HCT116 (cell line): ENCODE measurements around the gene DCUN1D2. TPM values are rescaled to one million over a fixed set of nuclear protein-coding genes. Genes with fewer than 3 reads are reported as not detected.

Source experiments
- ATAC-seq: fragments of 200-7000 bp; cut with Tn5 transposase; 2 replicates; pipeline ENCODE4 v1.9.1; 2020; ENCODE audit warnings: mild to moderate bottlenecking, moderate library complexity
- BruUV-seq: library from RNA; stranded (reverse); fragments of 400-500 nt; replicated peaks from 2 replicates; lab custom pipeline; 2021; lab: Mats Ljungman, UMichigan
- CTCF ChIA-PET: fragments of 300-600 bp; sonication (Branson Sonifier 250); formaldehyde crosslinking; loops from one replicate; lab custom pipeline; 2021; ENCODE audit warnings: antibody characterized with exemption; lab: Charles Lee
- POLR2A ChIA-PET: fragments of 300-600, 350-600 bp; sonication (Branson Sonifier 250); formaldehyde crosslinking; loops from one replicate; lab custom pipeline; 2021; ENCODE audit warnings: antibody characterized with exemption; lab: Charles Lee
- RAD21 ChIA-PET, 2 experiments: fragments of 300-600 bp; sonication (Branson Sonifier 250); formaldehyde crosslinking; loops; one replicate each; lab custom pipeline; 2023; ENCODE audit warnings: low total read pairs in 2 of 2; ENCODE audit not compliant: uncharacterized antibody in 2 of 2, unreplicated experiment in 2 of 2, low non-redundant PET in 1 of 2; lab: Charles Lee
- DNase-seq: peaks from one replicate; pipeline ENCODE4 v3.0.0-alpha.2; 2010; ENCODE audit warnings: low read depth, low spot score
- H2AFZ ChIP-seq: fragments of 200-600 bp; shearing (Covaris generic), sonication (generic); 2 replicates; pipeline ENCODE4 v1.6.1; 2017; ENCODE audit warnings: low read depth, mixed run types, mixed read lengths, antibody characterized with exemption, low read length; ENCODE audit not compliant: poor library complexity, severe bottlenecking
- H3K27ac ChIP-seq: 2 replicates; pipeline ENCODE4 v1.5.1; 2012; ENCODE audit warnings: low read depth, low read length
- H3K27me3 ChIP-seq: fragments of 200-600 bp; sonication (generic); 2 replicates; pipeline ENCODE4 v1.6.1; 2016; ENCODE audit warnings: mixed run types, low read length, mixed read lengths; ENCODE audit not compliant: insufficient read depth
- H3K36me3 ChIP-seq, 2 experiments: fragments of 200-500 bp in 1 of 2; fragments of 200-600 bp in 1 of 2; sonication (Bioruptor generic) in 1 of 2; sonication (generic) in 1 of 2; 2 replicates each; pipeline versions ENCODE4 v1.5.1 to v1.6.1; 2014 to 2016; ENCODE audit warnings: low read length in 2 of 2, inconsistent platforms in 1 of 2, mixed read lengths in 1 of 2, mixed run types in 1 of 2; ENCODE audit not compliant: insufficient read depth in 2 of 2, control insufficient read depth in 1 of 2
- H3K4me1 ChIP-seq, 2 experiments: fragments of 200-600 bp in 1 of 2; sonication (generic) in 1 of 2; 2 replicates each; pipeline versions ENCODE4 v1.5.1 to v1.6.1; 2012 to 2017; ENCODE audit warnings: low read length in 2 of 2, inconsistent platforms in 1 of 2, mild to moderate bottlenecking in 1 of 2, mixed read lengths in 1 of 2, mixed run types in 1 of 2, moderate library complexity in 1 of 2; ENCODE audit not compliant: insufficient read depth in 2 of 2, control insufficient read depth in 1 of 2
- H3K4me2 ChIP-seq: fragments of 200-600 bp; sonication (generic); 2 replicates; pipeline ENCODE4 v1.6.1; 2017; ENCODE audit warnings: mixed run types, low read length, mixed read lengths
- H3K4me3 ChIP-seq, 2 experiments: fragments of 200-600 bp in 1 of 2; sonication (generic) in 1 of 2; replicated peaks in 1 of 2; 2 replicates each; pipeline ENCODE4 v1.5.1; 2011 to 2016; ENCODE audit warnings: low read length in 2 of 2, control low read depth in 1 of 2, low read depth in 1 of 2, mild to moderate bottlenecking in 1 of 2, mixed read lengths in 1 of 2, mixed run types in 1 of 2
- H3K79me2 ChIP-seq: fragments of 200-600 bp; sonication (generic); 2 replicates; pipeline ENCODE4 v1.6.1; 2017; ENCODE audit warnings: mild to moderate bottlenecking, mixed run types, low read length, moderate library complexity, mixed read lengths; ENCODE audit not compliant: insufficient read depth
- H3K9ac ChIP-seq: fragments of 200-600 bp; sonication (generic); 2 replicates; pipeline ENCODE4 v1.6.1; 2016; ENCODE audit warnings: low read length, mixed read lengths
- H3K9me2 ChIP-seq: fragments of 200-600 bp; sonication (generic), shearing (Covaris generic); 2 replicates; pipeline ENCODE4 v1.6.1; 2017; ENCODE audit warnings: mixed run types, mild to moderate bottlenecking, moderate library complexity; ENCODE audit not compliant: insufficient read depth
- H3K9me3 ChIP-seq, 2 experiments: fragments of 200-500 bp in 1 of 2; fragments of 200-600 bp in 1 of 2; sonication (Bioruptor generic) in 1 of 2; sonication (generic) in 1 of 2; 2 replicates each; pipeline ENCODE4 v1.6.1; 2014 to 2017; ENCODE audit warnings: low read length in 2 of 2, mixed read lengths in 2 of 2, inconsistent platforms in 1 of 2, low read depth in 1 of 2, mild to moderate bottlenecking in 1 of 2, mixed run types in 1 of 2, moderate library complexity in 1 of 2; ENCODE audit not compliant: control insufficient read depth in 1 of 2, insufficient read depth in 1 of 2
- H4K20me1 ChIP-seq: fragments of 200-600 bp; sonication (generic), shearing (Covaris generic); 2 replicates; pipeline ENCODE4 v1.6.1; 2017; ENCODE audit warnings: mixed run types, mild to moderate bottlenecking, moderate library complexity; ENCODE audit not compliant: insufficient read depth
- EGR1 ChIP-seq: IDR thresholded peaks from 2 replicates; pipeline ENCODE4 v1.6.1; 2012; ENCODE audit warnings: low read depth
- EZH2 ChIP-seq: fragments of 200-600 bp; sonication (generic); IDR thresholded peaks from 2 replicates; pipeline ENCODE4 v1.6.1; 2017; ENCODE audit warnings: antibody characterized with exemption, mixed run types
- EZH2phosphoT487 ChIP-seq: fragments of 200-600 bp; IDR thresholded peaks from 2 replicates; pipeline ENCODE4 v1.6.1; 2018; ENCODE audit warnings: antibody characterized with exemption, borderline replicate concordance
- FOSL1 ChIP-seq: IDR thresholded peaks from 2 replicates; pipeline ENCODE4 v1.6.1; 2012; ENCODE audit warnings: low read depth
- MAX ChIP-seq: IDR thresholded peaks from 2 replicates; pipeline ENCODE4 v1.6.1; 2012
- POLR2A ChIP-seq: IDR thresholded peaks from 2 replicates; pipeline ENCODE4 v1.7.0; 2011; ENCODE audit warnings: borderline replicate concordance; ENCODE audit not compliant: insufficient read depth, insufficient read length; ENCODE audit errors: extremely low read depth
- RAD21 ChIP-seq: IDR thresholded peaks from 2 replicates; pipeline ENCODE4 v1.6.1; 2012; ENCODE audit warnings: low read depth, mild to moderate bottlenecking
- SP1 ChIP-seq: IDR thresholded peaks from 2 replicates; pipeline ENCODE4 v1.6.1; 2012; ENCODE audit warnings: low read depth
- TCF7L2 ChIP-seq: IDR thresholded peaks from 2 replicates; pipeline ENCODE4 v1.7.0; 2011; ENCODE audit warnings: borderline replicate concordance, inconsistent platforms; ENCODE audit not compliant: insufficient read depth, insufficient read length; ENCODE audit errors: extremely low read depth
- YY1 ChIP-seq: IDR thresholded peaks from 2 replicates; pipeline ENCODE4 v1.6.1; 2011; ENCODE audit warnings: low read length, low read depth, moderate library complexity, mild to moderate bottlenecking; ENCODE audit not compliant: insufficient replicate concordance; ENCODE audit errors: extremely low read depth
- ZFX ChIP-seq: fragments of 450-650 bp; IDR thresholded peaks from 2 replicates; pipeline ENCODE4 v1.6.1; 2017
- intact Hi-C: fragments of 100-400 bp; cut with micrococcal nuclease; formaldehyde crosslinking; loops from 2 replicates; pipeline ENCODE4 v1.10.0; 2022
- total RNA-seq: library from RNA; stranded (reverse); gene quantifications from one replicate; pipeline ENCODE4 v1.2.1, GENCODE V29; 2021; ENCODE audit not compliant: unreplicated experiment
- TF ChIP-seq, protein P1 (sequence below): IDR thresholded peaks from 2 replicates; pipeline ENCODE4 v1.6.1; 2012; ENCODE audit warnings: low read depth
- TF ChIP-seq, protein P2 (sequence below): IDR thresholded peaks from 2 replicates; pipeline ENCODE4 v1.6.1; 2012

The DCUN1D2 gene
- total RNA-seq, 1 experiment from 2014 or later = 25.4 TPM

- Histone ChIP-seq H3K4me1 (no peaks in the 10 kb centered on the region), H3K36me3 (no peaks in the 10 kb centered on the region), H3K4me3 (no peak overlapping the region), H3K79me2 (no peaks in the 10 kb centered on the region), H3K9me2 (no peaks in the 10 kb centered on the region), H2AFZ (no peak overlapping the region), H3K27ac (no peak overlapping the region), H3K27me3 (no peaks in the 10 kb centered on the region), H3K9ac (no peak overlapping the region), H4K20me1 (no peaks in the 10 kb centered on the region), H3K9me3 (no peaks in the 10 kb centered on the region), H3K4me2 (no peak overlapping the region)
- DNase-seq (no peak), ATAC-seq (no peak)
- ChIA-PET CTCF (no interaction called here), RAD21 (no interaction called here), POLR2A (no interaction called here)
- no TSS peak for BruUV-seq
- TF ChIP-seq YY1 = no peak
- TF ChIP-seq, protein P1, sequence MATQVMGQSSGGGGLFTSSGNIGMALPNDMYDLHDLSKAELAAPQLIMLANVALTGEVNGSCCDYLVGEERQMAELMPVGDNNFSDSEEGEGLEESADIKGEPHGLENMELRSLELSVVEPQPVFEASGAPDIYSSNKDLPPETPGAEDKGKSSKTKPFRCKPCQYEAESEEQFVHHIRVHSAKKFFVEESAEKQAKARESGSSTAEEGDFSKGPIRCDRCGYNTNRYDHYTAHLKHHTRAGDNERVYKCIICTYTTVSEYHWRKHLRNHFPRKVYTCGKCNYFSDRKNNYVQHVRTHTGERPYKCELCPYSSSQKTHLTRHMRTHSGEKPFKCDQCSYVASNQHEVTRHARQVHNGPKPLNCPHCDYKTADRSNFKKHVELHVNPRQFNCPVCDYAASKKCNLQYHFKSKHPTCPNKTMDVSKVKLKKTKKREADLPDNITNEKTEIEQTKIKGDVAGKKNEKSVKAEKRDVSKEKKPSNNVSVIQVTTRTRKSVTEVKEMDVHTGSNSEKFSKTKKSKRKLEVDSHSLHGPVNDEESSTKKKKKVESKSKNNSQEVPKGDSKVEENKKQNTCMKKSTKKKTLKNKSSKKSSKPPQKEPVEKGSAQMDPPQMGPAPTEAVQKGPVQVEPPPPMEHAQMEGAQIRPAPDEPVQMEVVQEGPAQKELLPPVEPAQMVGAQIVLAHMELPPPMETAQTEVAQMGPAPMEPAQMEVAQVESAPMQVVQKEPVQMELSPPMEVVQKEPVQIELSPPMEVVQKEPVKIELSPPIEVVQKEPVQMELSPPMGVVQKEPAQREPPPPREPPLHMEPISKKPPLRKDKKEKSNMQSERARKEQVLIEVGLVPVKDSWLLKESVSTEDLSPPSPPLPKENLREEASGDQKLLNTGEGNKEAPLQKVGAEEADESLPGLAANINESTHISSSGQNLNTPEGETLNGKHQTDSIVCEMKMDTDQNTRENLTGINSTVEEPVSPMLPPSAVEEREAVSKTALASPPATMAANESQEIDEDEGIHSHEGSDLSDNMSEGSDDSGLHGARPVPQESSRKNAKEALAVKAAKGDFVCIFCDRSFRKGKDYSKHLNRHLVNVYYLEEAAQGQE = no peak
- TF ChIP-seq EGR1 = no peak
- TF ChIP-seq MAX = no peak
- TF ChIP-seq EZH2 = no peak
- TF ChIP-seq EZH2phosphoT487 = no peak
- no peak for TF ChIP-seq TCF7L2
- TF ChIP-seq RAD21 = no peak
- TF ChIP-seq, protein P2, sequence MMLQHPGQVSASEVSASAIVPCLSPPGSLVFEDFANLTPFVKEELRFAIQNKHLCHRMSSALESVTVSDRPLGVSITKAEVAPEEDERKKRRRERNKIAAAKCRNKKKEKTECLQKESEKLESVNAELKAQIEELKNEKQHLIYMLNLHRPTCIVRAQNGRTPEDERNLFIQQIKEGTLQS = no peak
- TF ChIP-seq ZFX = no peak
- no peak for TF ChIP-seq POLR2A
- TF ChIP-seq FOSL1 = no peak
- no peak for TF ChIP-seq SP1
- intact Hi-C loops = no loop called here
These were observed 57.8 kb downstream of the DCUN1D2 start for GRCh38 chr13:113432506-113433270.
